Measurements from ENCODE around the gene RBM19. TPM values are rescaled to one million over a fixed set of nuclear protein-coding genes. Genes with fewer than 3 reads are reported as not detected.

Gene RBM19
- total and polyA plus RNA-seq, 2 donors (not counting 3 experiments of a cell fraction or from before 2014, with no cell fraction given) = 13.2 to 34.4 TPM

GRCh38 chr12:113935459-113935858, 30.7 kb downstream of the RBM19 start:
- Histone ChIP-seq H3K27me3 (ENCODE audit: control insufficient read depth in 2 of 2, insufficient read depth in 2 of 2, low read length in 2 of 2) (no peaks in the 10 kb centered on the region), H4K20me1 (replicated peaks; ENCODE audit: control insufficient read depth, extremely low read depth, insufficient read depth, low read length) (no peaks in the 10 kb centered on the region), H3K9me3 (replicated peaks; ENCODE audit: control insufficient read depth, insufficient read depth, low read length) (no peaks in the 10 kb centered on the region), H3K79me2 (ENCODE audit: control insufficient read depth, insufficient read depth, low read length) (no peaks in the 10 kb centered on the region), H3K9ac (replicated peaks; ENCODE audit: extremely low read depth, insufficient read depth, low read length) (peak overlapping the region; percentile 28), H2AFZ (ENCODE audit: low read depth, low read length) (peak overlapping the region; percentile 39), H3K4me3 (replicated peaks in 1 of 3; ENCODE audit: insufficient read depth in 1 of 3, low read depth in 1 of 3, low read length in 3 of 3) (no peak overlapping the region), H3K27ac (ENCODE audit: insufficient read depth, low read depth, low read length) (peak overlapping the region; percentile 51), H3K4me1 (ENCODE audit: control insufficient read depth, extremely low read depth, insufficient read depth, low read length) (peaks cover 16% of the 10 kb centered on the region), H3K4me2 (ENCODE audit: insufficient read depth, low read length) (peak overlapping the region; percentile 13), H3K9me1 (replicated peaks; ENCODE audit: control insufficient read depth, extremely low read depth, insufficient read depth, low read length) (no peaks in the 10 kb centered on the region), H3K36me3 (ENCODE audit: control insufficient read depth in 2 of 2, extremely low read depth in 1 of 2, insufficient read depth in 2 of 2, low read length in 2 of 2) (peaks cover 7 to 10% of the 10 kb centered on the region in 2 experiments)
- TF ChIP-seq FOS (IDR thresholded peaks at IDR 0.05; ENCODE audit: borderline replicate concordance, insufficient read depth, low read length) (no peak), GATA2 (IDR thresholded peaks at IDR 0.05; ENCODE audit: insufficient read depth, insufficient read length, low read depth, low read length) (no peak), CTCF (IDR thresholded peaks at IDR 0.05; ENCODE audit: extremely low read depth in 1 of 2, insufficient read depth in 1 of 2, low read depth in 1 of 2, low read length in 2 of 2) (no peak), POLR2A (IDR thresholded peaks at IDR 0.05; ENCODE audit: low read depth, low read length) (no peak), MAX (IDR thresholded peaks at IDR 0.05; ENCODE audit: insufficient read depth, insufficient read length) (no peak), POLR2AphosphoS5 (IDR thresholded peaks at IDR 0.05; ENCODE audit: insufficient read depth, low read depth, low read length) (no peak), JUN (IDR thresholded peaks at IDR 0.05; ENCODE audit: borderline replicate concordance, insufficient read depth, insufficient read length, low read depth) (no peak), MYC (IDR thresholded peaks at IDR 0.05; ENCODE audit: low read depth, low read length) (no peak), EZH2 (IDR thresholded peaks at IDR 0.05; ENCODE audit: borderline replicate concordance, low read depth, low read length, severe bottlenecking) (no peak)
- DNase-seq (ENCODE audit: low read depth, low spot score) = peak; percentile 68
- intact Hi-C loops (cut with micrococcal nuclease) = no loop called here
- BruUV-seq (replicated peaks) = no TSS peak
- CTCF ChIA-PET = no interaction called here
- dilution Hi-C loops (cut with MboI; ENCODE audit: extremely low pct_ligation_motif_present, low sequenced_read_pairs) = no loop called here
- FAIRE-seq = peak; percentile 88
- POLR2A ChIA-PET = no interaction called here

All from endothelial cell of umbilical vein (primary cell).